GM18517 (cell line): Measurements from ENCODE around the gene GJB3.
"Not testable (repeated sequence)": the region's sequence is repeated elsewhere in the genome, so short reads cannot be mapped to it uniquely, and the experiment has no call there.

ENCODE experiments used
- ATAC-seq: cut with Tn5 transposase; IDR thresholded peaks from one replicate; pipeline ENCODE4 v1.9.1; 2021; ENCODE audit warnings: mild to moderate bottlenecking, moderate library complexity; ENCODE audit not compliant: unreplicated experiment

The GJB3 gene

DNA sequence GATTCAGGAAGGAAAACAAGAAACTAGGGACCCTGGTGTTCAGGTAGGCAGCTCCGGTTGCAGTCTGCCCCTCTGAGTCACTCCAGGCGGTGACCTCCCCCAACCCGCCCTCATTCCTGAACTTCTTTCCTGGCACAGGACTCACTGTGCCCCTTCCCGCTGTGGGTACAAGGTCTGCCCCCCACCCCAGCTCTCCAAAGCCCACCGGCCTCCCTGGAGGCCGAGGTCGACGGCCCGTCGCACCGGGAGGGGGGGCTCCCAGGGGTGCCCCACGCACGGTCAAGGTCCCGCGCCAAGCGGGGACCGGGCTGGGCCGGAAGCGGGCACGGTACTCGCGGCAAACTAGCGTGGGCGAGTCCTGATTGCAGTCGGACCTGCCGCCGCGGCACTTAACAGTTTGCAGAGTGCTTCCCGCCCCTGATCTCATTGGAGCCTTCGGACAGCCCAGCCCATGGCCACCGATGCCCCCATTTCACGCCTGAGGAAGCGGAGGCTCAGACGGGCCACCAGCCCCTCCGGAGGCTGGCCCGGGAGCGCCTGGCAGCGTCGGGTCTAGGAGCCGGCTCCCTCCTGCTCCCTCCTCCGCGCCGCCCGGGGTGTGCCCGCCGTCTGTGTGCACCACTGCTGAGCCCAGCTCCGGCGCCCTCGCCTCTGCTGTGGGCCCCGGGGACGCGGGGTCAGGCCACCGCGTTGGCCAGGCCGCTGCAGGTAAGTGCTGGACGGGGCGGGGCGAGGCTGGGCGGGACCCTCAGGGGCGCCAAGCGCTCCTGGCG lies at the start of gene GJB3:
Gene GJB3, plus strand, starts transcription at position 144 of the 773 bp plus-strand sequence. CDS start 3,549 bp downstream, outside the sequence.
- no peak for ATAC-seq

DNA sequence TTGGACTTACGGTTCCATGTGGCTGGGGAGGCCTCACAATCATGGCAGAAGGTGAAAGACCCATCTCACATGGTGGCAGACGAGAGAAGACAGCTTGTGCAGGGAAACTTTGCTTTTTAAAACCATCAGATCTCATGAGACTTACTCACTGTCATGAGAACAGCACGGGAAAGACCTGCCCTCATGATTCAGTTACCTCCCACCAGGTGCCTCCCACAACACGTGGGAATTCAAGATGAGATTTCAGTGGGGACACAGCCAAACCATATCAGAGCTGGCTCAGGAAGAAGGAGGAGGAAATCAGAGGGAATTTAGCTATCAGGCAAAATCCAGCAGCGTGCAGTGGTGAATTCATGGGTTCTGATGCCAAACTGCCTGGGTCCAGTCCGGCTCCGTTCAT lies 48.2 kb upstream of the GJB3 start:
- ATAC-seq: not testable (repeated sequence)

DNA sequence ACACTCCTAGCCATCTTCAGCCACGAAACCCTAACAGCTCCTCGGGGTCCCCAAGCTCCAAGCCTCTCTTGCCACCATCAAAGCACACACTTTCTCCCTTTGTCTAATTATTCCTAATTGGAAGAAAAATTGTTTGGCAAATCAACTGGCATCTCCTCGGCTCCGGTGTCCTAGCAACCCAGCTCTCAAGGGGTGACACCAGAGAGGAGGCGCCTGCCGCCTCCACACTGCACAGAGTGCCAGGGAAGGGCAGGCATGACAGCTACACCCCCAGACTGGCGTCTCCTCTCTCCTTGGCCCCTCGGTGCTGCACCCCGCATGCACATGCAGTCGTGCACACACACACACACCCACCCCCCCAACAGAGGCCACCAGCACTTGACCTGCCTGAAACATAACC lies 44.3 kb upstream of the GJB3 start:
- no peak for ATAC-seq

DNA sequence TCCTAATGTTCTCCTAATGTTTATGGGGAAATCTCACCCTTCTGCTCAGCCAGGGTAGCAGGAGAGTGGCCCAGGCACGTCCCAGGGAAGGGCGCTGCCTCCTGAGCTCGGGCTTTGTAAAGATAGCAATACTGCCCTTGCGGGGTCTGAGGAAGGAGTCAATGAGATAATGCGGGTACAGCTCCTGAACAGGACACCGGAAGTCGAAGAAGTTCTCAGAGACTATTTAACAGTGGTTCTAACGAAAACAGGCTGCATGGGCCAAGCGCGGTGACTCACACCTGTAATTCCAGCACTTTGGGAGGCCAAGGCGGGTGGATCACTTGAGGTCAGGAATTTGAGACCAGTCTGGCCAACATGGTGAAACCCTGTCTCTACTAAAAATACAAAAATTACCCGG lies 43.8 kb upstream of the GJB3 start:
- ATAC-seq: not testable (repeated sequence)

DNA sequence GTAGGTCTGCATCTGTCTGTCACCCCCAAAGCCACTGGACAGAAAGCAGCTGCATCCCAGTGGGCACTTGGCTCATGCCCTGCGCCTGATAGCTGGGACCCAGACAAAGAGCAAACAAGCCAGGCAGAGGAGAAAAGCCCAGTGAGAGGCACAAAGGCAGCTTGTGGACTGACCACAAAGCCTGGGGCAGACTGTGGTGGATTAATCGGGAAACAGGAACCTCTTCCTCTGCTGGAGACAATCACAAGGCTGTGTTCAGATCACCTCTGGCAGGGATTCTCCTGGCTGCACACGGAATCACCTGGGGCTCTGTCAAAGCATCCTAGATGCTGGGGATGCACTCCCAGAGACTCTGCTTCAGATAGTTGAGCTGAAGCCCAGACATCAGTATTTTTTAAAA lies 41.4 kb upstream of the GJB3 start:
- no peak for ATAC-seq

DNA sequence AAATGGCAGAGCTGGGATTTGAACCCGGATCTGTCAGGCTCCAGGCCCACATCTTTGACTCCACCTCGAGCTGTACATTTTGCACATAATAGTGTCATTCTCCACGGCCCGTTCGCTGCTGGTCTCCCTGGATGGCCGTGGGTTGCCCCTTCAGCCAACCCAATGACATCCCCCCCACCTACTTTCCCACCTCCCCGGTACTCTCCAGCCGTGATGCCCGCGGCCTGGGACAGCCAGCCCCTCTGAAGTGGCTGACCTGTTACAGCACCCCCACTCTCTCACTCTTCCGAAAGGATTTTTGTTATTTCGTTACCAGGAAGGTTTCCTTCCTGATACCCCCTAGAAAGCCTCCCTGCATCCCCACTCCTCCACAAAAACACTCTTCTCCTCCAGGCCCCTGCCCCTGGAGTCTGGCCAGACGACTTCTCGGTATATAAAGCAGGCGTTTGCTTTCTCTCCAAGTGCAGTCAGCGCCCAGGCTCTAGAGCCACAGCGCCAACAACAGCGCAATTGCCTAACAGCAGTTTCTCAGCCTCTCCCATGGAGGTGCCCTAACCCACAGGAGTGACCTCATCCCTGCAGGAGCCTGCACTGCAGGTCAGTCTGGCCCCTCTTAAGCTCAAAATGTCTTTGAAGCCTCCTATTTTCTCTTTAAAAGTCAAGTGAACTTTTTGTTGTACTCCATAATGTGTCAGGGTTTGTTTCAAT lies 40.7 kb upstream of the GJB3 start:
- no peak for ATAC-seq

DNA sequence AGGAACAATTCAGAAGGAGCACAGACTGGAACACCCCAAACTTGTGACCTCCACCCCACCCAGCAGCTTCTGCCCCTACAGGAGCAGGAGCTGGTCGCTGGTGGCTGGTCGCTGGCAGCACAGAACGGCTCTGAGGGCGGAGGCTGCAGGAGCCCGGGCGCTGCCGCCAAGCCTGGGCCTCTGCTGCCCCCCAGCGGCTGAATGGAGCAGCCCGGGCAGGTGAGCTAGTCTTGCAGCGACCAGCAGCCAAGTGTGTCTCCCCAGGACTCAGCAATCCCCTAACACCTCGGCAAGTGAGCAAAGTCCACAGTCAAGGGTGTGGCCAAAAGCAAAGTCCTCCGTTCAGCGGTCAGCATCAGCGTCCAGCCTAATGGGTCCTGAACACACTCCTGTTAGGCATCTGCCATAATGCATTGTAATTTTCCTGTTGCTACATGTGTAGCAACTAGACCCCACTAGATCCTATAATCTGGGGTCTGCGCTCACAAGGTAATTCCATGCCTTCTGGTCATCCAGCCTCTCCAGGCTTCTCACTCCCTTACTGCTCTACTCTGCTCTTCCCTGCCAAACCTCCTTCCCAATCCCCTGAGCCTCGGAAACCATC lies 38.2 kb upstream of the GJB3 start:
- no peak for ATAC-seq

DNA sequence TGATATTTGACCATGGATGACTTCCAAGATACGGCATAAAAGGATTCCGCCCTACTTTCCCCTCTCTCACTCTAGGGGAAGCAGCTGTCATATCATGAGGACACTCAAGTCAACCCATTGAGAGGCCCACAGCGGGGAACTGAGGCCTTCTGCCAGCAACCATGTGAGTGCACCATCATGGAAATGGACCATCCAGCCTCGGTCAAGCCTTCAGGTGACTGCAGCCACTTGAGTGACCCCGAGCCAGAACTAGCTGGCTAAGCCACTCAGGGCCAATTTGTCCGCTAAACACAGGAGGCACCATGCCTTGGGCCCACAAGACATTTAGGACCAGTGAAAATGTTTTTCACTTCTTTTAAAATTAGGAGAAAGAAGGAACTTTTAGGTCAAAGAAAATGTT lies 37.2 kb upstream of the GJB3 start:
- no peak for ATAC-seq

DNA sequence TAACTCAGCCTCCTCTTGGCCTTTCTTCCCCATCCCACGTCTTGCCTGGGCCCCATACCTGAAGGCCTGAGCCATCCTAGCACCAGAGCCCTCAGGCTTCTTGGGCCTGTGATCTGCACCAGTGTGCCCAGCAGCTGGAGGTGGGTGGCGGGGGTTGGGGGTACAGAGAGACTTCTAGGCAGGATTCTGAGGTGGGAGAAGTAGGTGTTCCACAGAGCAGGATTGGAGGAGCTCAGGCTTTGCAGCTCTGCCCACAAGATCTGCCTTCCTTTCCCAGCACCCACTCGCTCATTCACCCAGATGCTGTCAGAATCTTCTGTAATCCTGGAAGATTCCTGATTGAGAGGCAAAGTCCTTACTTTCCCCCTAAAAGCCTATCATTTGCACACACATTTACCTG lies 36.2 kb upstream of the GJB3 start:
- no peak for ATAC-seq

DNA sequence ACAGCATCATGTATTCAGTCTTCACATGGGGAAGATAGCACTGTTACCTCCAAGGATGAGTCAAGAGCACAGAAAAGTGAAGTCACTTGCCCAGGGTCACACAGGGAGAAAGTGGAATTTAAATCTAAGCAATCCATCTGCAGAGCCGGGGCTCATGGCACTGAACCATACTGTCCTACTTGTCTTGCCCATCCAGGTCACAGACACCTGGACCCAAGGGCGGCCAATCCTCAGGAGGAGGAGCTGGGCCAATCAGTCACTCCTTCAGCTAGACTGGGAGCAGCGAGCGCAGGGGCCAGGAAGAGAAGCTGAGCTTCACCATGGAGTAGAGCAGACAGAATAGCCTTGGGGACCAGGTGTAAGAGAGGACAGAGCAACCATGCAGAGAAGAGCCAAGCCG lies 35.3 kb upstream of the GJB3 start:
- no peak for ATAC-seq

DNA sequence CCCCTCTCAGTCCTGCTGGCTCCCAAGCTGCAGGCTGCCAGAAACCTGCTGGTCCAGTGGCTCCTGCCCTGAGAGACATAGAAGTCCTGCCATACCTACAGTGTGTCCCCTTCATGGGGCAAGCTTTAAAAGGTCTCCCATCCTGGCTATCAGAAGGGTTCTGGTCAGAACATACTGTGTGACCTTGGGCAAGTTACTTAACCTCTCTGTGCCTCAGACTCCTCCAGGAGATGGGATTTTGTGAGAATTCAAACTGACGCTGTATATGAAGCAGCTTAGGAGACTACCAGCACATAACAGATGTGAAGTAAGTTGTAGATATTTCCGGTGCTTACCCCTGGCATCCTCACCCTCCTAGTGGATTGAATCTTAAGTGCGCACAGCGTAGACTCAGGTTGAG lies 34.9 kb upstream of the GJB3 start:
- ATAC-seq: no peak

DNA sequence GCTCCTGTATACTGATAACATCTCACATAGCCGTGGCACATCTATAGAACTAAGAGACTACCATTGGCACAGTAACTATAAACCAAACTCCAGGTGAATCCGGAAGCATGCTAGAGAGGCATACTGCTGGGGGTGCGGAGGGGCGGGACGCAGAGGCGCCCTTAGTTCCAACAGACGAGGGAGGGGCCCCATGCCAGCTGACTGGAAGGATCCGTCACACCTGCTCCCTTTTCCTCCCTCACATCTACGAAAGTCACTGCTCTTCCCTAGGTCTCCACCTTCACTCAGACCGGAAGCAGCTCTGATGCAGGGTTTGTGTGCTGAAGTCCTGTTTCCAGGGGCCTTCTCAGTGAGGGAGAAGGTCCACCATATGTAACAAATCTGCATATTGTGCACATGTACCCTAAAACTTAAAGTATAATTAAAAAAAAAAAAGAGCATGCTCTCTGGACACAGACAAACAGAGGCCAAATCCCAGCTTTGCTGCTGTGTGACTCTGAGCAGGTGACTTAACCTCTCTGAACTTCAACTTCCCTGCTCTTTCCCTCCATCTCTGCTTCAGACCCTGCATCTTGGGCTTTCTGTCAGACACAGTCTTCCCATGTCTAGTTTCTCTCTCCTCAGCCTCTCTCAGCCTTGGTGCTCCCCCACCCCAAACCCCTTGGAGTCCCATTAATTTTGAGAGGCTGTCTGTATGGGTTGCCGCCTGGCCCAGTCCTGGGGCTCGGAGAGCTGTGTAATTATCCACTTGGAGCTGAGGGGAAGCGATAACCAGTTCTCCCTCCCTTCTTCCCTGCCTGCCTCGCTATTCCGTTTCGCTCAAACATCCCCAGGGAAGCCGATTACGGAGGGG lies 34.0 kb upstream of the GJB3 start:
- ATAC-seq: no peak

DNA sequence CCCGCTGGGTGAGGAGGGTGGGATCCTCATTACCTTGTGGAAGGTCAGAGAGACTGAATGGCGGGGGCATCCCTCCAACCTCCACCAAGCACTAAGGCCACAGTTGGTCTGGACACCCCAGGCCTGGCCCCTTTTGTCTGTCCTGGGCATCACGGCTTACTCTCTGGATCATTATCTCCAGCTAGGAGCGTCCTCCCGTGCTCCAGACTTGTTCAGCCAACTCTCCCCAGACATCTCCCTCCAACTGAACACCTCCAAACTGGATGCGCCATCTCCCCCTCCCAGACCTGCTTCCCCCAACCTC lies 33.4 kb upstream of the GJB3 start:
- no peak for ATAC-seq

DNA sequence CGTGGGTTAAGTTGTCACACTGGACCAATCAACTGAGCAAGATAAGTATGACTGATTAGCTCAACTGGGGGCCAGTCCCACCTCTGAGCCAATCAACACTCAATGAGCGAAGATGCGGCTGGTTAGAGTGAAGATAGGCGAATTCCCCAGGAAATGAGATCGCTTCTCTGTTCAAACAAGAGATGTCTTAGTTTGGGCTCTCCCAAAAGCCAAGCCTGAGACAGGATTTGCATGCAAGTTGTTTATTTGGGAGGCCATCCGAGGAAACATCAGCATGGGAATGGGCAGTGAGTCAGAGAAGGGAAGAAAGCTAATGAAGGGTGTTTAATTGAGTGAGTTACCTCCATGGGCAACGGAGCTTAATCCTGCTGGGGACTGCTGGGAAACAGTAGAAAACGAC lies 31.0 kb upstream of the GJB3 start:
- no peak for ATAC-seq

DNA sequence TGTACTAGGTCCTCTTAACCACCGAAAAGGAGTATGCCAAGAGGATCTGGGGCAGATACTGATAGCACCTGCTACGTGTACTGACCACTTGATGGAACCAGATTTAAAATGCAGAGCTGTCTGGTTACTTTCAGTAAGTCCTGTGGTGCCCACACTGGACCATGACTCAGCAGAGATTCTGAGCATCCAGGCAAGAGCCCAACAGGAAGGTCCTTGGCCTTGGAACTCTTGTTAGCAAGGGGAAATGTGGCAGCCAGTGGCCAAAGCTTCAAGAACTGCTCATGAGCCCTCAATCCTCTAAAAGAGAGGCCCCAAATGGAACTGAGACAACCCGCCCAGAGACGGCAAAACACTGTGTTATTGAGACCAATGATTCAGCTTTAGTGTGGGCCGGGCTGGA lies 30.4 kb upstream of the GJB3 start:
- no peak for ATAC-seq

DNA sequence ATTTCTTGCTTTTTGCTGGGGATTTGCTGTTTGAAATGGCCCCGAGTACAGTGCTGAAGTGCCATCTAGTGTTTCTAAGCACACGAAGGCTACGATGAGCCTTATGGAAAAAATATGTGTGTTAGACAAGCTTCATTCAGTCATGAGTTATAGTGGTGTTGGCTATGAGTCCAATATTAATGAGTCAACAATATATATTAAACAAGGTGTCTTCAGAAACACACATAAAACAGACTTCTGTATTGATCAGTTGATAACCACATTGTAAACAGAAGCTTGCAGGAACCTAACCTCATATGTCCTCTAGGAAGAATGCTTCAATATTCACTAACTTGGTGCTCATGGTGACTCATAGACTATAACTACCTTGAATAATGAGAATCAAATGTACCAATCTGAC lies 27.9 kb upstream of the GJB3 start:
- ATAC-seq: no peak

DNA sequence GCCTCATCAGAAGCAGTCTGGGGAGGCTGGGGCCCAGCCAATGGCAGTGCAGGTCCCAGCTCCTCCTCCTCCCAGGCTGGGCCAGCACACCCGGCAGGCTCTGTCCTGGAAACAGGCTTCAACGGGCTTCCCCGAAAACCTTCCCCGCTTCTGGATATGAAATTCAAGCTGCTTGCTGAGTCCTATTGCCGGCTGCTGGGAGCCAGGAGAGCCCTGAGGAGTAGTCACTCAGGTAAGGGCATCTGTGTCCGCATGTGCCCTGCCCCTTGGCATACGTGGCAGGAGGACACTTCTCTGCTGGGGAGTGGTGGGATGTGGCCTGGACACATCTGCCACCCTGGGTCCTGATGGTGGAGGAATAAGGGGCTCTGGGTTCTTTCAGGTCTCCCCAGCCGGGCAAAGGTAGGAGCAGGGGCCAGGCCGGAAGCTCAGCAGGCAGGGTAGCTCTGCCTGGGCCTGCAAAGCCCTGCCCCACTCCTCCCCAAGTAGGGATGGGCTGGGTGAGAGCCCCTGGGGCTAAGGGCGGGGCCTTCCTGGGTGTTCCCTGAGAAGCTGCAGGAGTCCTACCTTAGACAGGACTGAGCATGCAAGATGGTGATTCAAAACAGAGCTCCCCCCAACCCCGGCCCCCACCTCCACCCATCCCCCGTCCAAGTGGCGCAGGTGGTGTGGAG lies 25.9 kb upstream of the GJB3 start, which contains the start of gene GJB5:
Gene GJB5, plus strand, starts transcription at position 84 of the 674 bp plus-strand sequence. CDS start 2,284 bp downstream, outside the sequence.
- ATAC-seq: no peak

DNA sequence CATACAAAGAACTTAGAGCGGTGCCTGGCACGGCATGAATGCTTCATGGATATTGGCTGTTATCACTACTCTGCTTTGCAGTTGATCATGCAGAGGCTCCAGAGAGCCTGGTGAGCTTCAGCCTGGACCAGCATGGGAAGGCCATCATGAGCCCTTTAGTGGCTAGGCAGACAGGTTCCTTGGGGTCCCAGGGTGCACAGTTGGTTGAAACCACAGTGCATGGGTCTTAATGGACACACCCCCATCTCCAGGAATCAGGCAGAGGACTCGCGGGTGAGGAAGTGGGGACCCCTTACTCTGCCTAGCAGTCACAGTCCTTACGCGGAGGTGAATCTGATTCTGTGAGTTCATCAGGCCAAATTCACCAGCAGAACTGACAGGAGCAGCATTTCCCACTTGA lies 25.1 kb upstream of the GJB3 start:
- no peak for ATAC-seq

DNA sequence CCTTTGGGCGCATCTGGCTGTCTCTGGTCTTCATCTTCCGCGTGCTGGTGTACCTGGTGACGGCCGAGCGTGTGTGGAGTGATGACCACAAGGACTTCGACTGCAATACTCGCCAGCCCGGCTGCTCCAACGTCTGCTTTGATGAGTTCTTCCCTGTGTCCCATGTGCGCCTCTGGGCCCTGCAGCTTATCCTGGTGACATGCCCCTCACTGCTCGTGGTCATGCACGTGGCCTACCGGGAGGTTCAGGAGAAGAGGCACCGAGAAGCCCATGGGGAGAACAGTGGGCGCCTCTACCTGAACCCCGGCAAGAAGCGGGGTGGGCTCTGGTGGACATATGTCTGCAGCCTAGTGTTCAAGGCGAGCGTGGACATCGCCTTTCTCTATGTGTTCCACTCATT lies 23.6 kb upstream of the GJB3 start:
- no peak for ATAC-seq

DNA sequence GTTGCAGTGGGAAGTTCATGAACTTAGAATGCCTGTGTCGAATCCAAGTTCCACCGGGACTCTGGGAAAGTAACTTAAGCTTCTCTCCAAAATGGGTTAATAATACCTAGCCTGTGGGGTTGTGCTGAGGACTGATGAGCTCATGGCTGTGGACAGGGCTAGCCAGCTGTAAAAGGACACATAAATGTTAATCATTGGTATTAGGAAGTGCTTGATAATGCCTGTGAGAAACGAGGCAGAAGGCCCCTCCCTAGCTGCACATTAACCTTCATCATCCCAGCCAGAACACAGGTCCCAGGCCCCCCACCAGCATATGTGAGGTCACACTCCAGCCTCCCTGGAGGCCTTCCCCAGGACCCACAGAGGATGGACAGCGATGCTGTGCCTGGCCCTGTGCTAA lies 22.3 kb upstream of the GJB3 start:
- ATAC-seq: no peak
